ENCODE results near the gene NSD1. TPM values are rescaled to one million over a fixed set of nuclear protein-coding genes. Genes with fewer than 3 reads are reported as not detected.

The NSD1 gene
- total RNA-seq, 1 experiment from 2014 or later, result 62.2 TPM

- no peak for TF ChIP-seq EZH2 (IDR thresholded peaks at IDR 0.05; ENCODE audit: low read depth)
- TF ChIP-seq CTCF (conservative IDR thresholded peaks at IDR 0.05), result no peak
- Histone ChIP-seq H3K9me2 (ENCODE audit: insufficient read depth) (no peaks in the 10 kb centered on the region), H3K9me3 (ENCODE audit: insufficient read depth, low read depth) (no peaks in the 10 kb centered on the region), H3K27me3 (ENCODE audit: insufficient read depth, low read depth) (no peaks in the 10 kb centered on the region), H4K20me1 (ENCODE audit: insufficient read depth) (peaks cover 23% of the 10 kb centered on the region), H3K79me2 (ENCODE audit: low read depth) (0 out of 2 replicates have a peak, but pooled peaks cover 9% of the 10 kb centered on the region), H3K36me3 (ENCODE audit: low read depth) (peaks cover 5% of the 10 kb centered on the region; the same call in 1 of the 2 replicates), H3K4me2 (no peak overlapping the region), H3K4me1 (replicated peaks; ENCODE audit: insufficient read depth) (no peaks in the 10 kb centered on the region), H3K27ac (no peak overlapping the region), H2AFZ (no peak overlapping the region), H3K4me3 (no peak overlapping the region), H3F3A (ENCODE audit: insufficient read depth, low read depth) (no peaks in the 10 kb centered on the region; the same call in 1 of the 2 replicates)
- ChIA-PET POLR2A (ENCODE audit: unreplicated experiment) (no interaction called here), CTCF (no interaction called here)
- BruUV-seq (replicated peaks), result no TSS peak
- DNase-seq, result no peak
- intact Hi-C loops (cut with micrococcal nuclease; ENCODE audit: unreplicated experiment), result no loop called here
Measured at GRCh38 chr5:177233802-177234201, 100.2 kb downstream of the NSD1 start.

GRCh38 chr5:177234841-177235240 lies 101.3 kb downstream of the NSD1 start:
- Histone ChIP-seq H3K27me3 (ENCODE audit: insufficient read depth, low read depth) (no peaks in the 10 kb centered on the region), H3K9me3 (ENCODE audit: insufficient read depth, low read depth) (no peaks in the 10 kb centered on the region), H3K9me2 (ENCODE audit: insufficient read depth) (no peaks in the 10 kb centered on the region), H3K4me3 (no peak overlapping the region), H3K79me2 (ENCODE audit: low read depth) (no peaks in the 10 kb centered on the region), H3K27ac (no peak overlapping the region), H4K20me1 (ENCODE audit: insufficient read depth) (peaks cover 15% of the 10 kb centered on the region), H3K4me2 (no peak overlapping the region), H2AFZ (no peak overlapping the region), H3K4me1 (replicated peaks; ENCODE audit: insufficient read depth) (no peaks in the 10 kb centered on the region), H3F3A (ENCODE audit: insufficient read depth, low read depth) (no peaks in the 10 kb centered on the region; the same call in 1 of the 2 replicates), H3K36me3 (ENCODE audit: low read depth) (peaks cover 8% of the 10 kb centered on the region)
- no peak for TF ChIP-seq CTCF (conservative IDR thresholded peaks at IDR 0.05)
- no peak for TF ChIP-seq EZH2 (IDR thresholded peaks at IDR 0.05; ENCODE audit: low read depth)
- intact Hi-C loops (cut with micrococcal nuclease; ENCODE audit: unreplicated experiment), result no loop called here
- ChIA-PET CTCF (no interaction called here), POLR2A (ENCODE audit: unreplicated experiment) (interaction anchor here (0.5 kb wide), 1 partner anchor 362 kb away, joined by 11 read pairs; no protein-coding TSS in a partner anchor)
- BruUV-seq (replicated peaks), result no TSS peak
- no peak for DNase-seq

GRCh38 chr5:177241768-177242167 lies 108.2 kb downstream of the NSD1 start:
- TF ChIP-seq EZH2 (IDR thresholded peaks at IDR 0.05; ENCODE audit: low read depth), result no peak
- no peak for TF ChIP-seq CTCF (conservative IDR thresholded peaks at IDR 0.05)

More at GRCh38 chr5:177241768-177242167, 108.2 kb downstream of the NSD1 start:
- H3K36me3 ChIP-seq (ENCODE audit: low read depth), result peaks cover 21% of the 10 kb centered on the region
- CTCF ChIA-PET, result no interaction called here
- no peaks in the 10 kb centered on the region for H3K9me2 ChIP-seq (ENCODE audit: insufficient read depth)
- POLR2A ChIA-PET (ENCODE audit: unreplicated experiment), result no interaction called here
- H3K27ac ChIP-seq, result no peak overlapping the region
- no peak for DNase-seq
- H3K4me1 ChIP-seq (replicated peaks; ENCODE audit: insufficient read depth), result no peaks in the 10 kb centered on the region
- no peaks in the 10 kb centered on the region for H3K9me3 ChIP-seq (ENCODE audit: insufficient read depth, low read depth)
- no peaks in the 10 kb centered on the region for H3F3A ChIP-seq (ENCODE audit: insufficient read depth, low read depth)
- H3K79me2 ChIP-seq (ENCODE audit: low read depth), result no peaks in the 10 kb centered on the region
- H4K20me1 ChIP-seq (ENCODE audit: insufficient read depth), result no peaks in the 10 kb centered on the region
- no peak overlapping the region for H3K4me2 ChIP-seq
- H2AFZ ChIP-seq, result no peak overlapping the region
- H3K27me3 ChIP-seq (ENCODE audit: insufficient read depth, low read depth), result no peaks in the 10 kb centered on the region
- intact Hi-C loops (cut with micrococcal nuclease; ENCODE audit: unreplicated experiment), result no loop called here
- no TSS peak for BruUV-seq (replicated peaks)
- H3K4me3 ChIP-seq, result no peak overlapping the region
